H1 (cell line): ENCODE data around the gene SLPI. TPM values are rescaled to one million over a fixed set of nuclear protein-coding genes. Genes with fewer than 3 reads are reported as not detected.

Source experiments
- ATF2 ChIP-seq: IDR thresholded peaks from 2 replicates; pipeline ENCODE4 v1.6.1; 2012; ENCODE audit warnings: low read length, inconsistent platforms
- POLR2AphosphoS5 ChIP-seq: IDR thresholded peaks from 2 replicates; pipeline ENCODE4 v1.6.1; 2011; ENCODE audit warnings: low read depth, low read length
- polyA plus RNA-seq, 7 experiments: library from polyadenylated mRNA; depleted of rRNA in 3 of 7; stranded (reverse) in 5 of 7; unstranded in 2 of 7; fragments of >200 nt in 5 of 7; fragments of 200-250 nt in 2 of 7; gene quantifications; 1 replicate in 5 of 7; 2 replicates in 1 of 7; 4 replicates in 1 of 7; pipeline versions ENCODE4 v1.2.1 to v1.2.3, GENCODE V29; 2011 to 2013; ENCODE audit warnings: missing spikeins in 2 of 7, mixed read lengths in 2 of 7
- total RNA-seq: library from RNA; stranded (reverse); fragmentation: NEBNext Ultra II Directional; extraction: Animal tissue kit (Norgen Biotek cat#: 25700); gene quantifications from 2 replicates; pipeline ENCODE4 v1.2.1, GENCODE V29; 2021

The SLPI gene
- total and polyA plus RNA-seq, 2 of the 8 experiments (the other 6 are each of a cell fraction or from before 2014, with no cell fraction given): not detected

- TF ChIP-seq ATF2 (no peak), POLR2AphosphoS5 (no peak)
These were observed 16.2 kb downstream of the SLPI start (continued) for GRCh38 chr20:45238139-45238538.
